PC-3 (cell line): ENCODE results near the gene RDX.

Experiments used
- CTCF ChIP-seq: fragments of 300-600 bp; sonication (generic); conservative IDR thresholded peaks from 2 replicates; pipeline ENCODE4 v1.5.1; 2017; ENCODE audit warnings: antibody characterized with exemption, low read depth, mild to moderate bottlenecking, low read length
- EZH2 ChIP-seq: fragments of 300-600 bp; sonication (generic); IDR thresholded peaks from one replicate; pipeline ENCODE4 v1.6.1; 2017; ENCODE audit warnings: antibody characterized with exemption, mild to moderate bottlenecking, low read length; ENCODE audit not compliant: unreplicated experiment
- EZH2phosphoT487 ChIP-seq: fragments of 300-600 bp; sonication (generic); IDR thresholded peaks from 2 replicates; pipeline ENCODE4 v1.6.1; 2018; ENCODE audit warnings: mild to moderate bottlenecking, antibody characterized with exemption, low read length, borderline replicate concordance

GRCh38 chr11:110182886-110183285 is 113.5 kb downstream of the RDX start:
- TF ChIP-seq CTCF (no peak), EZH2phosphoT487 (no peak), EZH2 (no peak)
